ENCODE measurements around the gene HMGCS2.

DNA sequence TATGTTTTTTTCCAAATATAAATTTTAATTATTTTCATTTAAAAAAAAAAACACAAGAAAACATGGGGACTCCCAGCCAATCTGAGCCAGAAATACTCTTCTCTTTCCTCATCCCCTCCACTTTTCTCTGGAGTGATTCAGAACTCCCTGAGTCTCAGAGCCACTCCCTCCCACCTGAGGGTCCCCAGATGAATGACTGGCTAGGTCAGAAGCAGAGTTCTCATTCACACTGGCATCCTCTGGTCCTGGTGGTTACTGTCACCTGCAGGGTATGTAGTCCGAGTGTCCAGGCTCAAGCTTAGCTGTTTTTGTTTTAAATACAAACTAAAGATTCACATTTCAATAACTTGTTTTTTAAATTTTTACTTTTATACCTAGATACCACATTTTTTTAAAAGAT, 6.3 kb downstream of the HMGCS2 start:
- TF ChIP-seq, protein P1, sequence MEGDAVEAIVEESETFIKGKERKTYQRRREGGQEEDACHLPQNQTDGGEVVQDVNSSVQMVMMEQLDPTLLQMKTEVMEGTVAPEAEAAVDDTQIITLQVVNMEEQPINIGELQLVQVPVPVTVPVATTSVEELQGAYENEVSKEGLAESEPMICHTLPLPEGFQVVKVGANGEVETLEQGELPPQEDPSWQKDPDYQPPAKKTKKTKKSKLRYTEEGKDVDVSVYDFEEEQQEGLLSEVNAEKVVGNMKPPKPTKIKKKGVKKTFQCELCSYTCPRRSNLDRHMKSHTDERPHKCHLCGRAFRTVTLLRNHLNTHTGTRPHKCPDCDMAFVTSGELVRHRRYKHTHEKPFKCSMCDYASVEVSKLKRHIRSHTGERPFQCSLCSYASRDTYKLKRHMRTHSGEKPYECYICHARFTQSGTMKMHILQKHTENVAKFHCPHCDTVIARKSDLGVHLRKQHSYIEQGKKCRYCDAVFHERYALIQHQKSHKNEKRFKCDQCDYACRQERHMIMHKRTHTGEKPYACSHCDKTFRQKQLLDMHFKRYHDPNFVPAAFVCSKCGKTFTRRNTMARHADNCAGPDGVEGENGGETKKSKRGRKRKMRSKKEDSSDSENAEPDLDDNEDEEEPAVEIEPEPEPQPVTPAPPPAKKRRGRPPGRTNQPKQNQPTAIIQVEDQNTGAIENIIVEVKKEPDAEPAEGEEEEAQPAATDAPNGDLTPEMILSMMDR (conservative IDR thresholded peaks at IDR 0.05 in 1 of 2, IDR thresholded peaks at IDR 0.05 in 1 of 2; ENCODE audit: extremely low read depth in 1 of 2, insufficient read depth in 1 of 2, low read depth in 1 of 2, low read length in 2 of 2), result no peak
- no peak for TF ChIP-seq EZH2 (IDR thresholded peaks at IDR 0.05; ENCODE audit: borderline replicate concordance, low read length)

Measured in mammary epithelial cell (primary cell).